GM19328 (cell line): ENCODE data around the gene APOD.
A peak's percentile ranks its signal among the peaks of the same experiment; 100 is the strongest.
"Not testable (repeated sequence)": the region's sequence is repeated elsewhere in the genome, so short reads cannot be mapped to it uniquely, and the experiment has no call there.

ENCODE experiments used
- ATAC-seq: cut with Tn5 transposase; IDR thresholded peaks from one replicate; pipeline ENCODE4 v1.9.1; 2021; ENCODE audit warnings: mild to moderate bottlenecking, moderate library complexity; ENCODE audit not compliant: unreplicated experiment

Gene APOD

GRCh38 chr3:195583831-195584542, at the start of gene APOD:
Gene APOD (minus strand): TSS chr3:195583940. CDS start chr3:195579461, 4,479 bp downstream.
- no peak for ATAC-seq

- not testable (repeated sequence) for ATAC-seq
These were observed 49.6 kb upstream of the APOD start for GRCh38 chr3:195633351-195633750.

GRCh38 chr3:195632501-195633185, 48.9 kb upstream of the APOD start:
- not testable (repeated sequence) for ATAC-seq

- not testable (repeated sequence) for ATAC-seq
These were observed 48.3 kb upstream of the APOD start for GRCh38 chr3:195632046-195632445.

GRCh38 chr3:195630938-195631495, 47.3 kb upstream of the APOD start:
- not testable (repeated sequence) for ATAC-seq

- ATAC-seq, result not testable (repeated sequence)
These were observed 46.6 kb upstream of the APOD start for GRCh38 chr3:195630086-195630917.

- ATAC-seq, result not testable (repeated sequence)
These were observed 45.9 kb upstream of the APOD start for GRCh38 chr3:195629682-195630081.

GRCh38 chr3:195628386-195628920, 44.7 kb upstream of the APOD start:
- not testable (repeated sequence) for ATAC-seq

- ATAC-seq, result not testable (repeated sequence)
These were observed 44.0 kb upstream of the APOD start for GRCh38 chr3:195627515-195628385.

- ATAC-seq, result peak; percentile 67
These were observed 41.1 kb upstream of the APOD start for GRCh38 chr3:195624603-195625560.

GRCh38 chr3:195624171-195624570, 40.4 kb upstream of the APOD start:
- not testable (repeated sequence) for ATAC-seq

GRCh38 chr3:195623217-195623965, 39.7 kb upstream of the APOD start:
- not testable (repeated sequence) for ATAC-seq

GRCh38 chr3:195622523-195623170, 38.9 kb upstream of the APOD start:
- not testable (repeated sequence) for ATAC-seq

- ATAC-seq, result not testable (repeated sequence)
These were observed 38.3 kb upstream of the APOD start for GRCh38 chr3:195622012-195622411.

- ATAC-seq, result not testable (repeated sequence)
These were observed 37.4 kb upstream of the APOD start for GRCh38 chr3:195621095-195621494.

GRCh38 chr3:195620476-195620875, 36.7 kb upstream of the APOD start:
- not testable (repeated sequence) for ATAC-seq
